TTC549 (cell line): Measurements from ENCODE around the gene RPS28.
"Not testable (repeated sequence)": the region's sequence is repeated elsewhere in the genome, so short reads cannot be mapped to it uniquely, and the experiment has no call there.

Experiments used
- FAIRE-seq: peaks from 2 replicates; lab custom pipeline; 2012; peaks lifted over from hg19 to GRCh38; lab: Jason Lieb, UNC

Gene RPS28

DNA sequence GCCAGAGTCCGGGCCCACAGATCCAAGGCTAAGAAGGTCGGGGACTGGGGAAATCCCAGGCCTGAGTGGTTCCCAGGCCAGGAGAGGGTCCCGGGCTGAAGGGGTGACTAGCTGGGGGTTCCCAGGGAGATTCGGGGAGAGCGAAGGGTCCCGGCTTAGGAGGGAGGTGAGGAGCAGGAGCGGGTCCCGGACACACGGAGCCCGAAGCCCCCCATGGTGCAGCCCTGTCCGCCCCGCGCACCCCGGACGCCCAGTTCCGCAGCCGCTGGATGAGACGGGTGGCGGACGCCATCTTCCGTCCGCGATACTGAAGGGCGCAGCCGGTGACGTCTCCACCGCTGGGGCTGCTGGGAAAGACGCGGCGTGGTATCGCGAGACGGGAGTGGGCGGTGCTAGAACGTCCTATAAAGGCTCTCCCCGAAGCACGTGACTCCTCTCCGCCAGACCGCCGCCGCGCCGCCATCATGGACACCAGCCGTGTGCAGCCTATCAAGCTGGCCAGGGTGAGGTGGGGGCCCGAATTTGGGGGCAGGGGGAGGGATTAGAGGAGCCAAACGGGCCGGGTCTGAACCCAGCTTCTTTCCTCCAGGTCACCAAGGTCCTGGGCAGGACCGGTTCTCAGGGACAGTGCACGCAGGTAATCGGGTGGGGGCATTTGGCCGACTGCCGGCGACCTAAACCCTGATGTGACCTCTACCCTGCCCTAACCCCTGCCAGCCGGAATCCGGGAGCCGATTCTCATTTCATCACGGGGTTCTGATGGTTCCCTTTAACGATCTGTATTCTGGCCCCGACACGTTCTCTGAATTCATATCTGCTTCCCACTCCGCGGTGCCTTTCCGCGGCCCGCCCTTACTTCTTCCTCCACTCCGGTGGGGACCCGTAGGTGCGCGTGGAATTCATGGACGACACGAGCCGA lies at the start of gene RPS28, which contains the start of gene NDUFA7:
Gene RPS28 (plus strand): TSS at position 430 of the 919 bp plus-strand sequence. CDS start 35 bp downstream, at position 465.
Gene NDUFA7 (minus strand): TSS at position 309 of the 919 bp plus-strand sequence. CDS start 17 bp downstream, at position 292.
- FAIRE-seq = no peak

- FAIRE-seq = not testable (repeated sequence)
These were observed 44.8 kb upstream of the RPS28 start for GRCh38 chr19:8276508-8276907.

GRCh38 chr19:8291337-8291736 lies 30.0 kb upstream of the RPS28 start:
- FAIRE-seq = not testable (repeated sequence)

- FAIRE-seq = no peak
These were observed 19.0 kb upstream of the RPS28 start for GRCh38 chr19:8302357-8302691.

GRCh38 chr19:8302734-8303133 lies 18.6 kb upstream of the RPS28 start:
- FAIRE-seq = no peak

DNA sequence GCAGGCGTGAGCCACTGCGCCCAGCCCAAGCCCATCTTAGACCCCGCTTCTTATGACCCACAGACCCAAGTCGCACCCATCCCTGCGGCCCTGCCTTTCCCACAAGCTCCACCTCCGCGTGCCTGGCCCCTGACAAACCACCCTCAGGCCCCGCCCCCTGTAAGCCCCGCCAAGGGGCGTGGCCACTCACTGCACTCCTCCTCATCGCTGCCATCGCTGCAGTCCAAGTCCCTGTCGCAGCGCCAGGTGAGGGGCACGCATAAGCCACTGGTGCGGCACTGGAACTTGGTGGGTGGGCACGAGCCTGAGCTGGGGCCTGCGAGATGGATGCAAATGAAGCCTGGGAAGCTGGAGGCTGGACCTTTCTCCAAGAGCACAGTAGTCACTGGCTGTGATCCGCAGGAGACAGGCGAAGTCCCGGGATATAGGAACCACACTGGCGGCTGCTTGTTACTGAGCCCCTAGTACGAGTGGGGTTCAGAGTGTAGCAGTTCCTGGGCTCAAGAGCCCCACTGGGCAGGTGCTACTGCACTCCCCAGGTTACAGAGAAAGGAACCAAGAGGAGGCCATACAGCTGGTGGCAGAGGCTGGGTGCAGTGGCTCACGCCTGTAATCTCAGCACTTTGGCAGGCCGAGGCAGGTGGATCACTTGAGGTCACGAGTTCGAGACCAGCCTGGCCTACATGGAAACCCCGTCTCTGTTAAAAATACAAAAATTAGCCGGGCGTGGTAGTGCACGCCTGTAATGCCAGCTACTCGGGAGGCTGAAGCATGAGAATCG lies 16.3 kb upstream of the RPS28 start:
- FAIRE-seq = no peak

DNA sequence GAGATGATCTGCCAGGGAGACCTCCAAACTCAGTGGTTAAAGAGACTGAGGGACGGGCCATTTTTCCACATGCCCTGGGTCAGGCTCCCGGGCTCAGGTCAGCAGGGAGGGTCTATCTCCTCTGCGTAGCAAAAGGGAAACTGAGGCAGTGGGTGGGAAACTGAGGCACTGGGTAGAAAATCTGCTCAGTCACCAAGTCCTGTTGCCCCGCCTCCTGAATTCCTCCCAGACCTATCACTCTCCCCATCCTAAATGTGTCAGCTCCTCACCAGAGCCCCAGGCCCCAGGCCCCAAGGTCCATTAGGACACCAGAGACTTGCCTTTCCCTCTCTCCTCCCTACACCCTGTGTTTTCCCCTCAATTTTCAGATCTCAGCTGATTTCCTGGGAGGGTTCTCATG lies 15.5 kb upstream of the RPS28 start:
- no peak for FAIRE-seq

- FAIRE-seq = no peak
These were observed 14.9 kb upstream of the RPS28 start for GRCh38 chr19:8306235-8307054.

- FAIRE-seq = no peak
These were observed 13.8 kb upstream of the RPS28 start for GRCh38 chr19:8307400-8307964.

DNA sequence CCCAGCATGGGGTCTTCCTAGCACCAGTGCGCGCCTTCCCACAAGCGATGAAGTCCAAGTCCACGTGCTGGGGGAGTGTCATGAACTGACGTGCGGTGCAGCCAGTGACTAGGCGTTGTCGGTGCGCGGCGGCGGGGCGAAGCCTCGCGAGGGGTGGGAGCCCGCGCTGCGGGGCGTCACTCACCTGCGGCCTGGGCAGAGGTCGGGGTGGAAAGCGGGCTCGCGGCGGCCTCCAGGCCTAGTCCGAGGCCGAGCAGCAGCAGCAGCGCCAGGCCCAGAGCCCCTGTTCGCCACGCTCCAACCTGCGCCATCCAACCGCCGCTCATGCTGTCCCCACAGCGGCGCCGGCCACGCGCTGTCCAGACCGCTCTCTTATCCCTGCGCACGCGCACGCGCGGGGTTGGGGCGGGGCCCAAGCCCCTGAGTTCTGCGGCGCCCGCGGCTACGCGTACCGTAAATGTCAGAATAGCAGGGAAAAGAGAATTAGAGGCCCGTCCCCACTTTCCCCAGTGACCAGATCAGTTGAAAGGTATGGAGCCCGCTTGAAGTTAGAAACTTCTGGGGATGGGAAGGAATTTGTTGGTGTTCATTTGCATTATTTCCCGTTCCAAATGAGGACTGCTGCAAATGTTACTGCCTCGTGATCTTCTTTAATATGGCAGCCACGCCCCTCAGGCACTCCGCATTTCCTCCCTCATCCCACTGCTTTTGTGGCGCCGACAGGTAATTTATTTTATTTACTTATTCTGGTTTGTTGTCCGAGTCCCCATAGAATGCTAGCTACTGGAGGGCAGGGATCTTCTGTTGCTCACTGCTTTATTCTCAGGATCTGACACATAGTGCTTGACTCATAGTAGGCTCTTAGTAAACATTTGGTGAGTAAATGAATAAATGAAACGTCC lies 13.1 kb upstream of the RPS28 start, which contains the start of gene CD320:
Gene CD320 (minus strand): TSS at position 394 of the 902 bp plus-strand sequence. CDS start 68 bp downstream, at position 326.
- FAIRE-seq = peak; percentile 60

- no peak for FAIRE-seq
These were observed 12.4 kb upstream of the RPS28 start for GRCh38 chr19:8308891-8309291.

DNA sequence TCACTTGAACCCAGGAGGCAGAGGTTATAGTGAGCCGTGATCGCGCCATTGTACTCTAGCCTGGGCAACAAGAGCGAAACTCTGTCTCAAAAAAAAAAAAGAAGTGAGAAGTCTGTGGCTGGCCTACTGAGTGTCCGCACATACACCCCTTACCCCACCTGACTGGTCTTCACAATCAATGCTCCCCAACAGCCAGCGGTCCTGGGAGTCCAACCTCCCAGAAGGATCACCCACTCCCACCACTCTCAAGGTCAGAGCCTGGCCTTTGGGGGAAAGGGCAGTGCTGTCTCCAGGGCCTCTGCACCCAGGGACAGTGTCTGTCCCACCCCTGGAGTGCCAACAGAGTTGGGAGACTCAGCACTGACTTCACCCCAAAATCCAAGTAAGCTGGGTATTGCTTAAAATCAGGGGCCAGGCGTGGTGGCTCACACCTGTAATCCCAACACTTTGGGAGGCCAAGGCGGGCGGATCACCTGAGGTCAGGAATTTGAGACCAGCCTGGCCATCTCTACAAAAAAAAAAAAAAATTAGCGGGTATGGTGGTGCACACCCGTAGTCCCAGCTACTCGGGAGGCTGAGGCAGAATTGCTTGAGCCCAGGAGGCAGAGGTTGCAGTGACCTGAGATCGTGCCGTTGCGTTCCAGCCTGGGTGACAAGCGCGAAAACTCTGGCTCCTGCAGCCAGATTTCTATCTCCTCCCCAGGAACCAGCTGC lies 10.8 kb upstream of the RPS28 start:
- no peak for FAIRE-seq

DNA sequence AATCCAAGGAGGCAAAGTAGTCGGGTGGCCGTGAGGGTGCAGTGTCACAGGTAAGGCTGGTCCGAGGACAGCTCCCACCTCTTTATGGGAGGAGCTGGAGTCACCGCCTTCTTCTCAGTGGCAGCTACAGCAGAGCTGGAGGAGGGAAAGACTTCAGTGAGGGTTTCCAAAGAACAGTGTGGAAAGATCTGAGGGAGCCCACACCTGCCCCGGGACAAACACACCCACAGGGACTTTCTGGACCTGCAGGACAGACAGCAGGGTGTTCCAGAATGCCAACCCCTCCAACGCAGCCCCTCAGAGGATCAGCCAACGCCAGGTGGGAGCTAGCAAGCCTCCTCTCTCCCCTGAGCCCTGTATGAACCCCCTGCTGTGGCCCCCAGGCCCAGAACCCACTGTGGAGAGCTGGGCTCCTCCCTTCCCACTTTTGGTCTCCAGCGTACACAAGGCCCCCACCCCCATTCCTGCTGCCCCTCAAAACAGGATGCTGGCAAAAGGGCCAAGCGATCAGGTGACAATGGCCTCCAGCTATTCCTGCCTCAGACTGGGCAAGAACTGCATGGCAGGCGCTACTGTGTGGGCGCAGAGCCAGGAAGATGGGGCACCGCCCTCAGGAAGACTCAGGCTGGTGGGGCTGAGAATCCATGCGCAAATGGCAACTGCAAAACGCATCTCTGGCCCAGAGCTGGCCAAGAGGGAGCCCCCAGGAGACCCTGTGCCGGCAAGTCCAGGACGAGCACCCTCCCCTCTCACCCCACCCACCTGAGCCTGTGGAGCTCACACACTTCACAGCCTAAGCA lies 9.6 kb upstream of the RPS28 start:
- no peak for FAIRE-seq

- FAIRE-seq = not testable (repeated sequence)
These were observed 6.2 kb upstream of the RPS28 start for GRCh38 chr19:8314981-8315640.

- FAIRE-seq = no peak
These were observed 4.8 kb upstream of the RPS28 start for GRCh38 chr19:8316351-8317125.

DNA sequence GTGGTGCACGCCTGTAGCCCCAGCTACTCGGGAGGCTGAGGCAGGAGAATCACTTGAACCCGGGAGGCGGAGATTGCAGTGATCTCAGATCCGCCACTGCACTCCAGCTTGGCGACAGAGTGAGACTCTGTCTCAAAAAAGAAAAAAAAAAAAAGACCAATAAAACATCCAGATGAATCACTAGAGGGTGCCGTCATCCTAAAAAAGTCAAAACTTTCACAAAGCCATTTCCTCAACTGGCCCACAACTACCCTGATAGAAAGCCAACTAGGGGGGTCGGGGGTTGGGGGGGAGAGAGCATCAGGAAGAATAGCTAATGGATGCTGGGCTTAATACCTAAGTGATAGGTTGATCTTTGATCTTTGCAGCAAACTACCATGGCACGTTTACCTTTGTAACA lies 2.5 kb upstream of the RPS28 start:
- FAIRE-seq = not testable (repeated sequence)

GRCh38 chr19:8319807-8320520 lies 1.3 kb upstream of the RPS28 start:
- no peak for FAIRE-seq
